PC-9 (cell line): ENCODE measurements around the gene CUX1. TPM values are rescaled to one million over a fixed set of nuclear protein-coding genes. Genes with fewer than 3 reads are reported as not detected.

Source experiments
- BruUV-seq: library from RNA; stranded (reverse); fragments of 400-500 nt; replicated peaks from 2 replicates; lab custom pipeline; 2021; lab: Mats Ljungman, UMichigan
- CTCF ChIA-PET: fragments of 300-600 bp; sonication (Branson Sonifier 250); formaldehyde crosslinking; loops from one replicate; lab custom pipeline; 2022; ENCODE audit warnings: antibody characterized with exemption; lab: Charles Lee
- POLR2A ChIA-PET: fragments of 300-600 bp; sonication (Branson Sonifier 250); formaldehyde crosslinking; loops from one replicate; lab custom pipeline; 2022; ENCODE audit warnings: antibody characterized with exemption; ENCODE audit not compliant: unreplicated experiment; lab: Charles Lee
- DNase-seq, 2 experiments: peaks; one replicate each; pipeline versions ENCODE4 v3.0.0 to v3.0.0-alpha.2; 2015 to 2022; ENCODE audit warnings: mixed read lengths in 1 of 2
- H2AFZ ChIP-seq: fragments of 200-600 bp; sonication (generic); 2 replicates; pipeline ENCODE4 v1.8.1; 2017; ENCODE audit warnings: antibody characterized with exemption
- H3F3A ChIP-seq: fragments of 200-600 bp; sonication (generic); 2 replicates; pipeline ENCODE4 v1.8.1; 2017; ENCODE audit warnings: antibody characterized with exemption, mild to moderate bottlenecking, low read depth; ENCODE audit not compliant: insufficient read depth
- H3K27ac ChIP-seq: fragments of 200-600 bp; sonication (generic); 2 replicates; pipeline ENCODE4 v1.6.1; 2016; ENCODE audit warnings: mixed run types
- H3K27me3 ChIP-seq: fragments of 200-600 bp; sonication (generic); 2 replicates; pipeline ENCODE4 v1.6.1; 2016; ENCODE audit warnings: low read depth, mixed run types; ENCODE audit not compliant: insufficient read depth
- H3K36me3 ChIP-seq: fragments of 200-600 bp; sonication (generic); 2 replicates; pipeline ENCODE4 v1.6.1; 2016; ENCODE audit warnings: low read depth, mixed run types
- H3K4me1 ChIP-seq: fragments of 200-600 bp; sonication (generic); replicated peaks from 2 replicates; pipeline ENCODE4 v1.6.1; 2016; ENCODE audit warnings: mixed run types; ENCODE audit not compliant: insufficient read depth
- H3K4me2 ChIP-seq: fragments of 200-600 bp; sonication (generic); 2 replicates; pipeline ENCODE4 v1.6.1; 2017; ENCODE audit warnings: mixed run types
- H3K4me3 ChIP-seq: fragments of 200-600 bp; sonication (generic); 2 replicates; pipeline ENCODE4 v1.6.1; 2016; ENCODE audit warnings: mixed run types
- H3K79me2 ChIP-seq: fragments of 200-600 bp; sonication (generic); 2 replicates; pipeline ENCODE4 v1.6.1; 2017; ENCODE audit warnings: low read depth, mixed run types
- H3K9me2 ChIP-seq: fragments of 200-600 bp; sonication (generic); 2 replicates; pipeline ENCODE4 v1.8.1; 2017; ENCODE audit warnings: mild to moderate bottlenecking; ENCODE audit not compliant: insufficient read depth
- H3K9me3 ChIP-seq: fragments of 200-600 bp; sonication (generic); 2 replicates; pipeline ENCODE4 v1.8.1; 2016; ENCODE audit warnings: low read depth; ENCODE audit not compliant: insufficient read depth
- H4K20me1 ChIP-seq: fragments of 200-600 bp; sonication (generic); 2 replicates; pipeline ENCODE4 v1.8.1; 2017; ENCODE audit not compliant: insufficient read depth
- EZH2 ChIP-seq: fragments of 200-600 bp; sonication (generic); IDR thresholded peaks from 2 replicates; pipeline ENCODE4 v1.8.0; 2017; ENCODE audit warnings: antibody characterized with exemption, low read depth
- intact Hi-C: fragments of 100-400 bp; cut with micrococcal nuclease; formaldehyde crosslinking; loops from one replicate; pipeline ENCODE4 v1.10.0; 2022; ENCODE audit not compliant: unreplicated experiment
- total RNA-seq: library from RNA; stranded (reverse); gene quantifications from 2 replicates; pipeline ENCODE4 v1.2.3, GENCODE V29; 2021
- TF ChIP-seq, protein P1 (sequence below): fragments of 200-600 bp; sonication (generic); conservative IDR thresholded peaks from 2 replicates; pipeline ENCODE4 v1.6.1; 2017; ENCODE audit warnings: mixed run types, antibody characterized with exemption, mild to moderate bottlenecking, moderate library complexity

CUX1 gene
- total RNA-seq, 1 experiment from 2014 or later: 83.3 TPM

- H3K79me2 ChIP-seq: no peaks in the 10 kb centered on the region
- no peaks in the 10 kb centered on the region for H3K36me3 ChIP-seq
- no peaks in the 10 kb centered on the region for H3K9me3 ChIP-seq
- H3K4me3 ChIP-seq: no peak overlapping the region
- H3K9me2 ChIP-seq: no peaks in the 10 kb centered on the region
- BruUV-seq: no TSS peak
- intact Hi-C loops: no loop called here
- no peak for DNase-seq
- H3K4me2 ChIP-seq: no peak overlapping the region
- POLR2A ChIA-PET: no interaction called here
- no peaks in the 10 kb centered on the region for H4K20me1 ChIP-seq
- H3K4me1 ChIP-seq: no peaks in the 10 kb centered on the region
- CTCF ChIA-PET: no interaction called here
- H3K27me3 ChIP-seq: no peaks in the 10 kb centered on the region
- no peak for TF ChIP-seq EZH2
- TF ChIP-seq, protein P1, sequence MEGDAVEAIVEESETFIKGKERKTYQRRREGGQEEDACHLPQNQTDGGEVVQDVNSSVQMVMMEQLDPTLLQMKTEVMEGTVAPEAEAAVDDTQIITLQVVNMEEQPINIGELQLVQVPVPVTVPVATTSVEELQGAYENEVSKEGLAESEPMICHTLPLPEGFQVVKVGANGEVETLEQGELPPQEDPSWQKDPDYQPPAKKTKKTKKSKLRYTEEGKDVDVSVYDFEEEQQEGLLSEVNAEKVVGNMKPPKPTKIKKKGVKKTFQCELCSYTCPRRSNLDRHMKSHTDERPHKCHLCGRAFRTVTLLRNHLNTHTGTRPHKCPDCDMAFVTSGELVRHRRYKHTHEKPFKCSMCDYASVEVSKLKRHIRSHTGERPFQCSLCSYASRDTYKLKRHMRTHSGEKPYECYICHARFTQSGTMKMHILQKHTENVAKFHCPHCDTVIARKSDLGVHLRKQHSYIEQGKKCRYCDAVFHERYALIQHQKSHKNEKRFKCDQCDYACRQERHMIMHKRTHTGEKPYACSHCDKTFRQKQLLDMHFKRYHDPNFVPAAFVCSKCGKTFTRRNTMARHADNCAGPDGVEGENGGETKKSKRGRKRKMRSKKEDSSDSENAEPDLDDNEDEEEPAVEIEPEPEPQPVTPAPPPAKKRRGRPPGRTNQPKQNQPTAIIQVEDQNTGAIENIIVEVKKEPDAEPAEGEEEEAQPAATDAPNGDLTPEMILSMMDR: no peak
- no peak overlapping the region for H2AFZ ChIP-seq
- no peaks in the 10 kb centered on the region for H3F3A ChIP-seq
- H3K27ac ChIP-seq: no peak overlapping the region
Observed at GRCh38 chr7:101970801-101971200, 153.4 kb downstream of the CUX1 start.

GRCh38 chr7:101971457-101971856 lies 154.0 kb downstream of the CUX1 start:
- H3K9me3 ChIP-seq: no peaks in the 10 kb centered on the region
- no peaks in the 10 kb centered on the region; the same call in 1 of the 2 replicates for H4K20me1 ChIP-seq
- H2AFZ ChIP-seq: no peak overlapping the region

DNA sequence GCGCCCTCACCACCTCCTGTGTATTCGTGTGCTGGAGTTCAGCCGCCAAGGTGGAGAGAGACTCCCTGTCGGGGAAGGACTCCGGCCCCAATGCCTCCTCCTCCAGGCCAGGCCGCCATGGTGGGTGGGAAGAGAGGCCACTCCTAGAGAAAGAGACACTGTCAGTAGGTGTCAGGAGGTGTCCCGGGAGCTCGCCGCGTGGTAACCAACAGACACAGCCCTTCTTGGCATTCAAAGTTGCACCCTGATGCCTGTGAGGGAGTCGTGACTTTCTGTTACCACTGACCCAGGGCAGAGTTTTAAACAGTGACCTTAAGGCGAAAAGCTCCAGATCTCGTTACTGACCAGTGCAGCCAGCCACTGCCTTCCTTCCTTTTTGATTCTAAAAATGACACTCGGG lies 155.2 kb downstream of the CUX1 start:
- Histone ChIP-seq H4K20me1 (no peaks in the 10 kb centered on the region; the same call in 1 of the 2 replicates), H3K9me3 (no peaks in the 10 kb centered on the region), H3K4me2 (no peak overlapping the region), H3K27me3 (no peaks in the 10 kb centered on the region), H2AFZ (no peak overlapping the region), H3K36me3 (no peaks in the 10 kb centered on the region), H3K4me1 (no peaks in the 10 kb centered on the region), H3K27ac (no peak overlapping the region), H3K79me2 (no peaks in the 10 kb centered on the region), H3K4me3 (no peak overlapping the region), H3F3A (no peaks in the 10 kb centered on the region), H3K9me2 (no peaks in the 10 kb centered on the region)
- POLR2A ChIA-PET: no interaction called here
- TF ChIP-seq, protein P1: no peak
- TF ChIP-seq EZH2: no peak
- no TSS peak for BruUV-seq
- CTCF ChIA-PET: no interaction called here
- intact Hi-C loops: no loop called here
- DNase-seq: no peak

More at GRCh38 chr7:101971457-101971856, 154.0 kb downstream of the CUX1 start:
- ChIA-PET POLR2A (no interaction called here), CTCF (no interaction called here)
- Histone ChIP-seq H3K79me2 (no peaks in the 10 kb centered on the region), H3K27me3 (no peaks in the 10 kb centered on the region), H3K27ac (no peak overlapping the region), H3K4me3 (no peak overlapping the region), H3K4me1 (no peaks in the 10 kb centered on the region), H3K9me2 (no peaks in the 10 kb centered on the region), H3K4me2 (no peak overlapping the region), H3F3A (no peaks in the 10 kb centered on the region), H3K36me3 (no peaks in the 10 kb centered on the region)
- BruUV-seq: no TSS peak
- no peak for TF ChIP-seq EZH2
- TF ChIP-seq, protein P1: no peak
- intact Hi-C loops: no loop called here
- no peak for DNase-seq
